ENCODE results near the gene NDUFAF5.

NDUFAF5 gene

GRCh38 chr20:13799974-13800373, 15.1 kb downstream of the NDUFAF5 start:
- no peak for TF ChIP-seq CTCF (IDR thresholded peaks at IDR 0.05; ENCODE audit: extremely low read depth, insufficient read depth, missing control alignments)
- in situ Hi-C loops (cut with MboI; ENCODE audit: low pct_unique_long_range_greater_than_20kb, low sequenced_read_pairs, unreplicated experiment): loop anchor here (25.0 kb wide), 1 partner anchor 262 kb away; no protein-coding TSS in a partner anchor
- DNase-seq (ENCODE audit: low spot score): no peak

- TF ChIP-seq CTCF (IDR thresholded peaks at IDR 0.05; ENCODE audit: extremely low read depth, insufficient read depth, missing control alignments): no peak
- no peak for DNase-seq (ENCODE audit: low spot score)
- in situ Hi-C loops (cut with MboI; ENCODE audit: low pct_unique_long_range_greater_than_20kb, low sequenced_read_pairs, unreplicated experiment): loop anchor here (25.0 kb wide), 1 partner anchor 262 kb away; no protein-coding TSS in a partner anchor
Observed at GRCh38 chr20:13800728-13801134, 15.9 kb downstream of the NDUFAF5 start.

- in situ Hi-C loops (cut with MboI; ENCODE audit: low pct_unique_long_range_greater_than_20kb, low sequenced_read_pairs, unreplicated experiment): loop anchor here (25.0 kb wide), 1 partner anchor 253 kb away; no protein-coding TSS in a partner anchor
- DNase-seq (ENCODE audit: low spot score): no peak
- TF ChIP-seq CTCF (IDR thresholded peaks at IDR 0.05; ENCODE audit: extremely low read depth, insufficient read depth, missing control alignments): no peak
Observed at GRCh38 chr20:13809373-13809772, 24.5 kb downstream of the NDUFAF5 start.

GRCh38 chr20:13809855-13810254, 25.0 kb downstream of the NDUFAF5 start:
- no peak for TF ChIP-seq CTCF (IDR thresholded peaks at IDR 0.05; ENCODE audit: extremely low read depth, insufficient read depth, missing control alignments)
- no peak for DNase-seq (ENCODE audit: low spot score)
- in situ Hi-C loops (cut with MboI; ENCODE audit: low pct_unique_long_range_greater_than_20kb, low sequenced_read_pairs, unreplicated experiment): loop anchor here (25.0 kb wide), 1 partner anchor 252 kb away; no protein-coding TSS in a partner anchor

- no peak for DNase-seq (ENCODE audit: low spot score)
- in situ Hi-C loops (cut with MboI; ENCODE audit: low pct_unique_long_range_greater_than_20kb, low sequenced_read_pairs, unreplicated experiment): loop anchor here (25.0 kb wide), 1 partner anchor 252 kb away; no protein-coding TSS in a partner anchor
- no peak for TF ChIP-seq CTCF (IDR thresholded peaks at IDR 0.05; ENCODE audit: extremely low read depth, insufficient read depth, missing control alignments)
Observed at GRCh38 chr20:13810446-13810845, 25.6 kb downstream of the NDUFAF5 start.

GRCh38 chr20:13813910-13814309, 29.1 kb downstream of the NDUFAF5 start:
- TF ChIP-seq CTCF (IDR thresholded peaks at IDR 0.05; ENCODE audit: extremely low read depth, insufficient read depth, missing control alignments): no peak
- in situ Hi-C loops (cut with MboI; ENCODE audit: low pct_unique_long_range_greater_than_20kb, low sequenced_read_pairs, unreplicated experiment): loop anchor here (25.0 kb wide), 1 partner anchor 248 kb away; no protein-coding TSS in a partner anchor
- no peak for DNase-seq (ENCODE audit: low spot score)
